GM12891 (cell line): ENCODE measurements around the gene MGMT.

Experiments used
- DNase-seq: peaks from one replicate; pipeline ENCODE4 v3.0.0; 2011; ENCODE audit warnings: low spot score; ENCODE audit not compliant: insufficient read length
- FAIRE-seq: peaks from 2 replicates; lab custom pipeline; 2011; peaks lifted over from hg19 to GRCh38; lab: Jason Lieb, UNC
- PAX5 ChIP-seq: IDR thresholded peaks from 2 replicates; pipeline ENCODE4 v1.6.1; 2011; ENCODE audit warnings: low read length, moderate library complexity, mild to moderate bottlenecking; ENCODE audit not compliant: insufficient read depth, severe bottlenecking
- POLR2A ChIP-seq: IDR thresholded peaks from 2 replicates; pipeline ENCODE4 v1.6.1; 2011; ENCODE audit warnings: low read depth, low read length, control low read depth
- POLR2AphosphoS5 ChIP-seq: IDR thresholded peaks from 2 replicates; pipeline ENCODE4 v1.6.1; 2011; ENCODE audit warnings: low read depth, low read length, control low read depth
- POU2F2 ChIP-seq: IDR thresholded peaks from 2 replicates; pipeline ENCODE4 v1.6.1; 2011; ENCODE audit warnings: low read depth, mild to moderate bottlenecking, control low read depth, low read length, moderate library complexity
- SPI1 ChIP-seq: IDR thresholded peaks from 2 replicates; pipeline ENCODE4 v1.6.1; 2011; ENCODE audit warnings: low read depth, low read length, control low read depth
- TAF1 ChIP-seq: IDR thresholded peaks from 2 replicates; pipeline ENCODE4 v1.6.1; 2011; ENCODE audit warnings: low read depth, low read length, control low read depth

Gene MGMT

DNA sequence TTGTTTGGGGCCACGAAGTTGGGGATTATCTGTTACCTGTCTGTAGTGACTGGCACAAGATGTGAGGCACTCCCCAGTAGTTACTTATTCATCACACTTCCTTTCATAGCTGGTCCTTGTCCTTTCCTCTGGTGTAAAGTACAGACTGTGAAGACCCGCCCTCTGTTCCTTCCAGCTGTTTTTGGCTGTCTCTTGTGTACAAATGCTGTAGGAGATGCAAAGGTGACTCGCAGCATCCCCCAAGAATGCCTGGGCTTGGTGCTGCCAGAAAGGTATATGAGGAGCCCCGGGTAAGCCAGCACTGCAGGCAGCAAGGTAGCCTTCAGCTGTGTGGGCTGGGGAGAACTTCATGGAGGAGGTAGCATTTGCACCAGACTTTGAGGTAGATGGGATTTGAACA is 260.5 kb downstream of the MGMT start:
- DNase-seq (no peak), FAIRE-seq (no peak)
- TF ChIP-seq POLR2A (no peak), PAX5 (no peak)

DNA sequence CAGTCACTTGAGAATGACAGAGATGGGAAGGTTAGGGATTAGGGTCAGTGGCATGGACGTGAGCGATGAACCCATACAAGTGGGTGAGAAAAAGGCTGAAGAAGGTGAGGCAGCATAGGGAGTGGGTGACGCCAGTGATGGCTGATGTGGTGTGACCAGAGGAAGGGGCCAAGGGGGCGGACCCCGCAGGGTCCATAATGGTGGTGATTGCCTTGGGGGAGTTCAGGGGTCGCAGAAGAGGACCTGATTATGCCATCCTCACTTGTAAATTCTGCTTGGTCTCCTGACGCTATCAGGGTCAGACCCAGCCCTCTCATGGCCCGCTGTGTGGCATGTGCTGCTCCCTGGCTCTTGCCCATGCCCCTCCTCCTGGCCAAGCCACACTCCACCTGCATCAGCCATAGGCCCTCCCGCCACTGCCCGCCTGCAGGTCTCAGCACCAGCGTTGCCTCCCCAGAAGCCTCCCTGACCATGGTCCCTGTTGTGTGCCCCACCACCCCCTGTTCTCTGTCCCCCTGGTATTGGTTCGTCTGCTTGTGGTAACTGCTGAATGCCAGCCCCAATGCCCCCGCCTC is 261.3 kb downstream of the MGMT start:
- no peak for DNase-seq
- TF ChIP-seq POLR2A (no peak), POLR2AphosphoS5 (no peak), PAX5 (no peak), SPI1 (no peak), POU2F2 (no peak), TAF1 (no peak)
- FAIRE-seq: no peak

DNA sequence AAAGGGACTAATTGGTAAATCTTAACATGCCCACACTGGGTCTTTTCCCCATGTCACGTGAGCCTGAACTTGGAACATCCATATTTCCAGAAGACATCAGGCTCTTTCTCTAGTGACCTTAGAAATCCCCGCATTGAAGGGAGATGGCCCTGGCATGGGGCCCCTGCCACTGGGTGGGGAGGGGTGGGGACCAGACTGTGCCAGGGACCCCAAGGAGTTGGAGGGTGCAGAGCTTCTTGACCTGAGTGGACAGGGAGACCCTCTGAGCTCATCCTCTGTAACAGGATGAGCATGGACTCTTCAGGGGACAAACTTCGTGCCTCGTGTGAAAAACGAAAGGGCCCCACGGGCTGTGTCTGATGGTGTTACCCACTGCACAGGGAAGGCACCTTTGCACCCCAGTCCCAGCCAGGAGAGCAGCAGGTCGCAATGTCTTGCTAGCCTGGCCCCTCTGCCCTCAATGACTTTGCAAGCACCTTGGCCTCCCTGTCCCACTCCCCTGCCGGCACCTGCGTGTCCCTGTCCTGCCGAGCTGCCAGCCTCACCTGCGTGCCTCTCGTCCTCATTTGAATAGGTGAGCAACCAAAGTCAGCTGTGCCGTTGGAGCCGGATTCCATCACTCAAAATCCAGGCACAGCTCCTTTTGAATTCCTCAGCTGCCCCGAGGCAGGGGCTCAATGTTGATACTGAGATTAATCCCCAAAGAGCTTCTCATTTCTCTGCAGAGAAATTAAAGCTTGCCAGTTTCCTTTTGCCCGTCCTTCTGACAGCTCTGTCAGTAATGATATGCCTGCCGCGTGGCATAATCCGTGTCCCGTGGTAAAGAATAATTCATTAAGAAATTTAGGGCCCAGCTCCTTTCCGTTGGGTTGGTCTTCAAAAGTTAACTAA is 262.1 kb downstream of the MGMT start:
- TF ChIP-seq POLR2AphosphoS5 (no peak), POU2F2 (no peak), PAX5 (no peak), SPI1 (no peak), TAF1 (no peak), POLR2A (no peak)
- FAIRE-seq (no peak), DNase-seq (no peak)

DNA sequence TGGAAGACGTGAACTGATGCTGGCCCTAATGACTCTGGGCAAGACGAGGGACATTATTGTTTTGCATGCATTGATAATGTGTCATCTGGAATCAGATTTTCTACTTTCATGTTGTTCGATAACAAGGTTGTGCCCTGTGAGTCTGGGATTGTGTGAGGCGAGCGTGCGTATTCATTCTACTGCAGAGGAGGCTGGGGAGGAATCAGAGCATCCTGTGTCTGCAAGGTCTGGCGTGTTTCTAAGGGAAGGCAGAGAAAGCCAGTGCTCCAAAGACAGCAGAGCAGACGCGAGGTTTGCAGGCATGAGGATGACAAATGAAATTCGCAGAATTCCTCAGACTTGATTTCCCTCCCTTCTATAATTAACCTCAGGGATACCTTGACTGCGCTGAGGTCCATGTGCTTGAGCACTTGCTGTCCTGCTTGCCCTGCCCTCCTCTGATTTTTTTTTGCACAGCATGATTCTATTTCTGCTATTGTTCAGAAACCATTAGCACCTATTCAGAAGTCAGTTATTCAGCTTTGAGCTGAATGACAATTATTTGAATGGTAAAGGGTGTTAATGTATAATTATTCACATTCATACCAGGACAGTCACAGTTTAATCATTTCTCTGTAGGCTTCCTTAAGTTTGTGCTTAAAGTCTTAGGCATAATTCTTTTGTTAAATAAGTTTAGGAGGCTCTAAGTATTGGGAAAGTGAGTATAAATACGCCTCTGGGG is 263.4 kb downstream of the MGMT start:
- DNase-seq (no peak), FAIRE-seq (no peak)
- no peak for TF ChIP-seq POU2F2
- TF ChIP-seq TAF1: no peak

DNA sequence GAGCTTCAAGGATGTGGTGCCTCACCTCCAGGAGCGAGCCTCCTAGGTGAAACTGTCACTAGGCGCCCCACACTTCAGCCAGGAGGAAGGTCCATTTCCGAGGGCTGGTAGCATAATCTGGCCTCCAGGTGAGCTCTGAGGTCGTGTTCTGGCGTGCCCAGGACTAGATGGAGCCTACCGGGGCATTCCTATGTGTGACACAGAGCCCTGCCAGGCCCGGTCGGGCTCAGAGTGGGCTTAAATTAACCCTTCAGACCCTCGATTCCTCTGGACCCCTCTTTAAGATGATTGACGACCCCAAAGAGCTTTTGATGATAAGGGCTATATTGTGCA is 263.9 kb downstream of the MGMT start:
- FAIRE-seq: no peak
- DNase-seq: no peak
- TF ChIP-seq TAF1 (no peak), SPI1 (no peak), POLR2A (no peak), POU2F2 (no peak), PAX5 (no peak), POLR2AphosphoS5 (no peak)

DNA sequence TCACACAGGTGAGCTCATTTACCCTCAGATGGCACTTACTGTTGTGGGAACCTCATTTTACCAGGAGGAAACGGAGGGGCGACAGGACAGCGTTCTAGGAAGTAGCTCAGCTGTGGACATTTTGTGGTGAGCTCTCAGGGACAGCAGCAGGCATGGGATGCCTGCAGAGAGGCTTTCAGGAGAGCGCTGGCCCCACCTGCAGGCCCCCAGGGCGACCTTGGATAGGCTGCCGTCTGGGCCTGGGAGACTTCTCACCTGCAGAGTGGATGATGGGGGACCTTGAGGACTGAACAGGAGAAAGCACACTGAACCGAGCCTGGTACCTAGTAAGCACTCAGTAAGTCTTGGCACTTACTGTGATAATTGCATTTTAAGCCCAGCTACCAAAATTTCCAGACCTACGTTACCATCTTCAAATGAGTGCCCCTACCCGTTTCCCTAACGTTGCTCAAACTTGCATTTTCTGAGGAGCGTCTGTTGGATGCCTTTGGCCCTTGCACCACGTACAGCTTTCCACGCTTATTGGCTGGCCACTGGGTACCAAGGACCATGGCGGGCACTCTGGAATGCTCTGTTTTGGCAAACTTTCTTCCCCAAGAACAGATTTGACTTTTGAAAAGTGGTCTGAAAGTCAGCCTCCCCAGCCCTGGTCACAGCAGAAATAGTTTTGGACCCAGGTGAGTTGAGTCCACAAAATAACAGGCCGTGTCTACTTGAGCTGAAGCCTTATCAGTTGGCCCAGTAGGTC is 273.7 kb downstream of the MGMT start:
- TF ChIP-seq POLR2A (no peak), POU2F2 (no peak), POLR2AphosphoS5 (no peak), TAF1 (no peak), PAX5 (no peak), SPI1 (no peak)
- DNase-seq: no peak
- FAIRE-seq: no peak

DNA sequence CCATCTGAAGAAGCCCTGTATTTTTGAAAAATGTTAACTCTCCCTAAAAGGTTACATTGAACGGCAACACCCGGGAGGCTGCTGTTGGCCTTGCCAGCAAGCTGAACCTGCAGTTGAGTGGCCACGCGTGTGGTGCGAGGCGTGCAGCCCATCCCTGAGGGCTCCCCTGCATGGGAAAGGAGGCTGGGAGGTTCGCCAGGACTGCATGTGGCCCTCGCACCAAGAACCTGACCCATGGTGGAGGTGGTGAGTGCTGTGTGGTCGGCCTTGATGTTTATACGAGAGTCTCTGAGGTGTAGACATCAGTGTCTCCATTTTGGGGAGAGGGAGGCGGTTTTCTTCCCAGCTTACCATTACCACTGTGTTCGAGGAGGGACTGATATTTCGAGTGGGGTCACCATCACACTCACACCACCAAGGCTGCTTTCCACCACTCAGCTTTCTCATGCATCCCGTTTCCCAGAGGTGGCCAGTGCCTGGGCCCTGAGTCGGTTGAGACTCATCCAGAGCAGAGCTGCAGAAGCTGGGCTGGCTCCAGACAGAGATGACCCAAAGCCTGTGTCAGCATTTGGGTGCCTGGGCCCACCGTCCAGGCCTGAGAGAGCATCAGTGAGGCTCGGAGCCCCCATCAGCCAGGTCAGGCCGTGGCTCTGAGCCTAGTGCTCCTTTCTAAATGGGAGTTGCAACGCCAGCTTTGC is 274.4 kb downstream of the MGMT start:
- no peak for DNase-seq
- no peak for FAIRE-seq
- no peak for TF ChIP-seq PAX5
- TF ChIP-seq SPI1: no peak
- TF ChIP-seq POLR2AphosphoS5: no peak
- no peak for TF ChIP-seq POU2F2
- TF ChIP-seq POLR2A: no peak
- TF ChIP-seq TAF1: no peak

DNA sequence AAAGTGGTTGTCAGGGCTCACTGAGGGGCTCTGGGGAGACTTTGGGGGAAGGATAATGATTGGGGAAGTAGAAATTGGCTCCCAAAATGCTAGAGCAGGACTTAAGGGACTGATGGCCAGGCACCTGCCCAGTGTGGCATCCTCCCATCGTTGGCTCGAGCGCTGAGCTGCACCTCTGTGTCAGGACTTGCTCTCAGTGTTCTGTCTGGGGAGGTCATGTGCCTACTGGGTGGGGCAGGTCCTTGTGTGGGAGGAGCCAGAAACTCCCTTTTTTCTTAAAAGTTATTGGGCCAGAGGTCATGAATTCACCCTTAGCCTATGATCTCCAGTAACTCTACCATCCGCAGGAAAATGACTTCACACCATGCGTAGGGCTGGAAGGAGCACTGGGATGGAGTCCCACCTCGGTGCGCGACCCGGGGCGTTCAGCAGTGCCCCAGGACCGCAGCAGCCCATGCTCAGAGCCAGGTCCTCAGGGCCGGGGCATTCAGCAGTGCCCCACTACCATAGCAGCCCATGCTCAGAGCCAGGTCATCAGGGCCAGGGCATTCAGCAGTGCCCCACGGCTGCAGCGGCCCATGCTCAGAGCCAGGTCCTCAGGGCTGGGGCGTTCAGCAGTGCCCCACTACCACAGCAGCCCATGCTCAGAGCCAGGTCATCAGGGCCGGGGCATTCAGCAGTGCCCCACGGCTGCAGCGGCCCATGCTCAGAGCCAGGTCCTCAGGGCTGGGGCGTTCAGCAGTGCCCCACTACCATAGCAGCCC is 275.1 kb downstream of the MGMT start:
- TF ChIP-seq SPI1: no peak
- TF ChIP-seq TAF1: no peak
- no peak for TF ChIP-seq POU2F2
- no peak for TF ChIP-seq POLR2A
- TF ChIP-seq PAX5: no peak
- no peak for TF ChIP-seq POLR2AphosphoS5
- DNase-seq (no peak), FAIRE-seq (no peak)
